ENCODE data around the gene ENPP4. TPM values are rescaled to one million over a fixed set of nuclear protein-coding genes. Genes with fewer than 3 reads are reported as not detected.
"Not testable (repeated sequence)": the region's sequence is repeated elsewhere in the genome, so short reads cannot be mapped to it uniquely, and the experiment has no call there.

The ENPP4 gene, protein sequence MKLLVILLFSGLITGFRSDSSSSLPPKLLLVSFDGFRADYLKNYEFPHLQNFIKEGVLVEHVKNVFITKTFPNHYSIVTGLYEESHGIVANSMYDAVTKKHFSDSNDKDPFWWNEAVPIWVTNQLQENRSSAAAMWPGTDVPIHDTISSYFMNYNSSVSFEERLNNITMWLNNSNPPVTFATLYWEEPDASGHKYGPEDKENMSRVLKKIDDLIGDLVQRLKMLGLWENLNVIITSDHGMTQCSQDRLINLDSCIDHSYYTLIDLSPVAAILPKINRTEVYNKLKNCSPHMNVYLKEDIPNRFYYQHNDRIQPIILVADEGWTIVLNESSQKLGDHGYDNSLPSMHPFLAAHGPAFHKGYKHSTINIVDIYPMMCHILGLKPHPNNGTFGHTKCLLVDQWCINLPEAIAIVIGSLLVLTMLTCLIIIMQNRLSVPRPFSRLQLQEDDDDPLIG
- 2.6 and 3.6 TPM in 2 replicates for total RNA-seq (2014; rRNA removed; shearing (Covaris generic); ENCODE audit: low replicate concordance)

DNA sequence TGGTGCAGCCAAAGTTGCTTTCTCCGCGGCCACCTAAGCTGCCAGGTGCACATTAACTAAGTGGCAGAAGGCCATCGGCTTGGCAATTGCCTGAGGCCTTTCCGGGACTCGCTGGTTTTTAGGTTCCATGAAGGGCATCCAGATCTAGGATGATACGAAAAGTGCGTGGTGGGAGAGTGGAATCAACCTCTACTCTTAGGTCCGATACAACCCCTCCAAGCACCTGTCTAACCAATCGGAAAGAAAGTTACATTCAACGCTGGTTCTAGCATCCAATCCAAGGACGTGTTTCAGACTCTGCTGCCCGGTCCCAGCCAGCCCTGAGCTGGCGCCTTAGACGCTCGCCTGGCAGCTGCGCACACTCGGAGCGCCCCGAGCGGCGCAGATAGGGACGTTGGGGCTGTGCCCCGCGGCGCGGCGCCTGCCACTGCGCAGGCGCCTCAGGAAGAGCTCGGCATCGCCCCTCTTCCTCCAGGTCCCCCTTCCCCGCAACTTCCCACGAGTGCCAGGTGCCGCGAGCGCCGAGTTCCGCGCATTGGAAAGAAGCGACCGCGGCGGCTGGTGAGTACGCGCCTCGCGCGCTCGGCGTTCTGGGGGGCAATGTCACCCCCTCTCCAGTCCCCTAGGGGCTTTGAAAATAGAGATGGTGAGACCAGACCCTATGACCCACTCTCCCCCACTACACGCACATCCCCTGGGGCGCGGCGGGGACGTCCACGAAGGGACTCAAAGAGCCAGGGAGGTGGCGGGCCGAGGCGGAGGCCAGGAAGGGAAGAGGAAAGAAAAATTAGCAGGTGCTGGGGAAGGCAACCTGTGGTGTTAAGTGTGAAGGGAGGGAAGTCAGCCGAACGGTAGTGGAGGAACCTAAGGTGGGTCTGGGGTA is at the start of gene ENPP4:
Gene ENPP4 (plus strand): TSS at position 361 of the 883 bp plus-strand sequence. CDS start 9,595 bp downstream, outside the sequence.
- peak; percentile 67 for DNase-seq
- Histone ChIP-seq H3K4me3 (peak within 1 kb of the TSS; percentile 54), H3K27me3 (no peaks in the 10 kb centered on the region), H3K9me3 (no peaks in the 10 kb centered on the region), H3K36me3 (no peaks in the 10 kb centered on the region)

- DNase-seq: no peak
- Histone ChIP-seq H3K9me3 (no peaks in the 10 kb centered on the region), H3K4me3 (no peak overlapping the region), H3K27me3 (no peaks in the 10 kb centered on the region), H3K36me3 (no peaks in the 10 kb centered on the region)
These were observed 49.7 kb upstream of the ENPP4 start for GRCh38 chr6:46080111-46080510.

DNA sequence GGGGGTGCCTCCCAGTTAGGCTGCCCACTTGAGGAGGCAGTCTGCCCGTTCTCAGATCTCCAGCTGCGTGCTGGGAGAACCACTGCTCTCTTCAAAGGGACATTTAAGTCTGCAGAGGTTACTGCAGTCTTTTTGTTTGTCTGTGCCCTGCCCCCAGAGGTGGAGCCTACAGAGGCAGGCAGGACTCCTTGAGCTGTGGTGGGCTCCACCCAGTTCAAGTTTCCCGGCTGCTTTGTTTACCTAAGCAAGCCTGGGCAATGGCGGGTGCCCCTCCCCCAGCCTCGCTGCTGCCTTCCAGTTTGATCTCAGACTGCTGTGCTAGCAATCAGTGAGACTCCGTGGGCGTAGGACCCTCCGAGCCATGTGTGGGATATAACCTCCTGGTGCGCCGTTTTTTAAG is 44.1 kb upstream of the ENPP4 start:
- not testable (repeated sequence) for H3K9me3 ChIP-seq, H3K4me3 ChIP-seq, DNase-seq, H3K36me3 ChIP-seq, H3K27me3 ChIP-seq

DNA sequence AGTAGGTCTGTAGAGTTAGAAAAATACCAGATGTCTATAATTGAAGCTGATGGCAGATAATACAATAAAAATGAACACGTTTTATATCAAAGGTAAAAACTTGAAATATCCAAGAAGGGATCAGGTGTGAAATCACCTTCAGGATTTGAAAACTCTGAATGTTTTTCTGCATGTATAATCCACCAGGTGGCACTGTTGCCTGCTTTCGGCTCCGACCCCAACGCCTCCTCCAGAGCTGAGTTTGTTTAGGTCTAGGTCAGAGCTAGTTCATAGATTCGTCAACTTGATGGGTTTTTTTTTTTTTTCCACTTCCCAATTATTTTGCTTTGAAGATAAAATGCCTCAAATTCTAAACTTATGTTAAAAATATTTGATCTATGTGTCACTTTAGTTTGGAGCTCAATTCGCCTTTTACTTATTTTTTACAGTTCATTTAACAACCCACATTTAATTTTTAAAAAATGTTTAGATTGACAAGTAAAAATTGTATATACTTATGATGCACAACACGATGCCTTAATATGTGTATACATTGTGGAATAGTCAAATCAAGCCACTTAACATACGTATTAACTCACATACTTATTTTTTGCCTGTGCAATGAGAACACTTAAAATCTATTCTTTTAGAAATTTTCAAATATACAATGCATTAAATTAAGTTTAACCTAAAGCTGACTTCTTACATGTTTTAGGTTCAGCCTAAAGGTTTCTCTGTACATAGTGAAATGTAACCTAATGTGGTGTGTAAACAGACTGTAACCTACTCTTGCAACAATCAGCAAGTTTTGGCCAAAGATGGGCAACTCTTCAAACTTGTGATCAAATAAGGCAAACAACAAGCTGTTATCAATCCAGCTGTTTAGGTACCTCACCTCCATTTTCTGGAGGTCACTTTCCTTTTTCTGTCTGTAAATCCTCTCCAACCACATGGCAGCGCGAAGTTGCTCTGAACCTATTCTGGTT is 39.4 kb upstream of the ENPP4 start:
- H3K4me3 ChIP-seq: no peak overlapping the region
- no peaks in the 10 kb centered on the region for H3K27me3 ChIP-seq
- H3K36me3 ChIP-seq: no peaks in the 10 kb centered on the region
- peak; percentile 15 for DNase-seq
- H3K9me3 ChIP-seq: no peaks in the 10 kb centered on the region

DNA sequence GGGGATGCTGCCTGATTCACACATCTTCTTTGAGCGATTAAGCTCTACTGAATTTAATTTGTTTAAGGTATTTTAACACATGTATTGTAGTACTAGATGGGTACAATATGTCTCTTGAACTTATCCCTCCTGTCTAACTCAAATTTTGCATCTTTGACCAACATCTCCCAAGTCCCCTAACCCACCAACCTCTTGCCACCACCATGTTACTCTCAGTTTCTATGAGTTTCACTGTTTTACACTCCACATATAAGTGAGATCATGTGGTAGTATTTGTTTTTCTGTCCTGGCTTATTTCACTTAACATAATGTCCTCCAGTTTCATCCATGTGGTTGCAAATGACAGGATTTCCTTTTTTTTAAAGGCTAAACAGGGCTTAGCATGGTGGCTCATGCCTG is 38.7 kb upstream of the ENPP4 start:
- Histone ChIP-seq H3K4me3 (no peak overlapping the region), H3K27me3 (no peaks in the 10 kb centered on the region), H3K36me3 (no peaks in the 10 kb centered on the region), H3K9me3 (no peaks in the 10 kb centered on the region)
- no peak for DNase-seq

- Histone ChIP-seq H3K36me3 (no peaks in the 10 kb centered on the region), H3K4me3 (no peak overlapping the region), H3K27me3 (no peaks in the 10 kb centered on the region), H3K9me3 (no peaks in the 10 kb centered on the region)
- no peak for DNase-seq
These were observed 34.5 kb upstream of the ENPP4 start for GRCh38 chr6:46095251-46095650.

DNA sequence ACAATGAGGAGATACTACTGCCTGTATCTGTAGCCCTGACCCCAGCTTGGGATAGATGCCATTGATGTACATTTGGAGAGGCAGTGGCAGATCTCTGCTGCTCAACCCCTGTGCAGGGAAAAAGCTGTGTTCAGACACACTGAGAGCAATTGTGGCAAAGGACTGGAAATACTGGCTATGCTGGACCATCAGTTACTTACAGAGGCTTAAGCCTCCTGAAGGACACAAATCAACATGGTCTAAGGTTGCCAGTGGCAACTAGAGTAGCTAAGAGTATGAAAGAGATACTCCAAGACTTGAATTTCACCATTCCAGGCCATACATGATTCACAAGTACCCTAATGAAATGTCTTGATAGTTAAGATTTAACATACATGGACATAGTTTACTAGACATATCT is 32.4 kb upstream of the ENPP4 start:
- Histone ChIP-seq H3K36me3 (no peaks in the 10 kb centered on the region), H3K27me3 (no peaks in the 10 kb centered on the region), H3K4me3 (no peak overlapping the region), H3K9me3 (no peaks in the 10 kb centered on the region)
- DNase-seq: no peak

DNA sequence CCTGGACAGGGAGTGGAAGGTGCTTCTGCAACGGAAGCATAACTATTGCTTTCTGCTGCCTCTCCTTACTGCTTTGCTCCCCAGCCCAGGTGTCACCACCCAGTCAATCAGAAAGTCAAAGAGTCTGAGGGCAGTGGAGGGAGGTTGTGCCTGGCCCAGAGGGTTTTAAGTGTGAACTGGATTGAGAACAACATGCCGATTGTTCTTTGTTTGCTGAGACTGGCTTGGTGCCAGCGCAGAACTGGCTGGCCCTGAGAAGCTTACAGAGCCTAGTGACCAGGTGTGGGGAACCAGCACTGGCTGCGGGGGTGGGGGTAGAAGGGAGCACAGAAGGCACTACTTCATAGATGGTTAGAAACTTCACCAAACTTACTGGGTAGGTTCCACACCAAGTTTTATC is 31.1 kb upstream of the ENPP4 start:
- no peaks in the 10 kb centered on the region for H3K9me3 ChIP-seq
- no peak for DNase-seq
- no peaks in the 10 kb centered on the region for H3K27me3 ChIP-seq
- H3K4me3 ChIP-seq: no peak overlapping the region
- H3K36me3 ChIP-seq: no peaks in the 10 kb centered on the region

DNA sequence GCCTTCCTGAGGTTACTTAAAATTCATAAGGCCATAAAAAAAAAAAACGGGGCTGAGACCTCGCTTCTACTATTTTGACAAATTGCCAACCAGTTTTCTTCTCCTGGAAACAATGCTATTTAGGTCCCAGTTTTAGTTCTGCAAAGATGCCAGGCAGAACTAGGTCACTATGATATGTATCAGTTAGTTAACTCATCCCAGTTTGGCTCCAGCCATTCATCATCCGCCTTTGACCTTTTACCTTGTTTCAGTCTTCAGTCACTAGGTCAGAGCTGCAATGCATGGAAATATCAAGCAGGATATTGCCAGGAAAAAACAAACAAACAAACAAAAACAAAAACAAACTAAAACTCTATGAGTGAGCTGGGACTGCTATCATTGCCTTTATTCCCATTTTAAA is 29.8 kb upstream of the ENPP4 start:
- Histone ChIP-seq H3K27me3 (no peaks in the 10 kb centered on the region), H3K9me3 (no peaks in the 10 kb centered on the region), H3K4me3 (no peak overlapping the region), H3K36me3 (no peaks in the 10 kb centered on the region)
- no peak for DNase-seq

GRCh38 chr6:46102123-46102522 is 27.7 kb upstream of the ENPP4 start:
- no peaks in the 10 kb centered on the region for H3K27me3 ChIP-seq
- no peak overlapping the region for H3K4me3 ChIP-seq
- no peaks in the 10 kb centered on the region for H3K9me3 ChIP-seq
- H3K36me3 ChIP-seq: no peaks in the 10 kb centered on the region
- DNase-seq: no peak

DNA sequence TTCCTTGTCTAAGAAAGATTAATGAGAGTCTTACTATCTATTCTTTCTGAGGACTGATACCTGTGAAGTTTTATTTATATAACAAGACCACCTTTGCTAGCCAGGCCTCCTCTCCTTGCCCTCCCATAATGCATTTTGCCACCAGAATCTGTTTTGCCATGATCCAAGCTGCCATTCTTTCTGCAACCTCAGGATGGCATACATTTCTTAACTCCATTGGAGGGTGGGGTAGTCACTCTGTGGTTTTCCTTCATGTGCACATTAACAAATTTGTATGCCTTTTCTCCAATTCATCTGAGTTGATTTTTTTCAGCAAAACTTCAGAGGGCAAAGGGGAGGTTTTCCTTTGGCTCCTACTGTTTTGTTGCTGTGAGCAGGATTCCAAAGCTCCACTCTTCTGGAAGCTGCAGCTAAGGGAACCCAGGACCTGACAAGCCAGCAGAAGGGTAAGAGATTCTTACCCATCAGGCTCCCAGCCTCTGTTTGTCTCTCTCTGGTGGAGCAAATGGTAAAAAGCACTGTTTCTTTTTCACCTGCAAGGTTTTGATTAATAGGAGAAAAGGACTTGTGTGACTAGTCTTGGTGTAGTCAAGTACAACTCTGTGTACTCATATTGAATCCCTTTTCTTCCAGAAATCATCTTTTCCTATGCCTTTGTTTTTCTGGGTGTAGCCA is 26.2 kb upstream of the ENPP4 start:
- Histone ChIP-seq H3K9me3 (no peaks in the 10 kb centered on the region), H3K27me3 (no peaks in the 10 kb centered on the region), H3K36me3 (no peaks in the 10 kb centered on the region), H3K4me3 (no peak overlapping the region)
- DNase-seq: no peak

GRCh38 chr6:46104209-46104608 is 25.6 kb upstream of the ENPP4 start:
- H3K9me3 ChIP-seq: no peaks in the 10 kb centered on the region
- DNase-seq: no peak
- no peaks in the 10 kb centered on the region for H3K36me3 ChIP-seq
- no peaks in the 10 kb centered on the region for H3K27me3 ChIP-seq
- no peak overlapping the region for H3K4me3 ChIP-seq

- no peaks in the 10 kb centered on the region for H3K36me3 ChIP-seq
- no peak for DNase-seq
- no peaks in the 10 kb centered on the region for H3K27me3 ChIP-seq
- no peaks in the 10 kb centered on the region for H3K9me3 ChIP-seq
- H3K4me3 ChIP-seq: no peak overlapping the region
These were observed 24.2 kb upstream of the ENPP4 start for GRCh38 chr6:46105568-46105967.

DNA sequence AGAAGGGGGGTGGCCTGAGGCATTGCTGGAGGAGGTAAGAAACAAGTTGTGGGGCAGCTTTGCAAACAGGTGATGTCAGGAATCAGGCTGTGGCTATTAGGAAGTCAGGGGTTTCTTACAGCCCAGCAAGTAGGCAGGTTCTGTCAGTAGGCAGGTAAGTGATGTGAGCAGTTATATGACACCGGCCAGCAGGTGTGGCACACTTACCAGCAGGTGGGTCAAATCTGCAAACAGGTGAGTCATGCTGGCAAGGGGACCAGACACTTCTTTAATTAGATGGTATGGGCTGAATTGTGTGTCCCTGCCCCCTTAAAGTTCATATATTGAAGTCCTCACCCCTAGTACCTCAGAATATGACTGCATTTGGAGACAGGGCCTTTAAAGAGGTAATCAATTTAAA is 16.4 kb upstream of the ENPP4 start:
- H3K9me3 ChIP-seq: no peaks in the 10 kb centered on the region
- DNase-seq: no peak
- no peaks in the 10 kb centered on the region for H3K27me3 ChIP-seq
- no peaks in the 10 kb centered on the region for H3K36me3 ChIP-seq
- H3K4me3 ChIP-seq: no peak overlapping the region

GRCh38 chr6:46115634-46116033 is 14.2 kb upstream of the ENPP4 start:
- Histone ChIP-seq H3K27me3 (no peaks in the 10 kb centered on the region), H3K9me3 (no peaks in the 10 kb centered on the region)
- no peak for DNase-seq

DNA sequence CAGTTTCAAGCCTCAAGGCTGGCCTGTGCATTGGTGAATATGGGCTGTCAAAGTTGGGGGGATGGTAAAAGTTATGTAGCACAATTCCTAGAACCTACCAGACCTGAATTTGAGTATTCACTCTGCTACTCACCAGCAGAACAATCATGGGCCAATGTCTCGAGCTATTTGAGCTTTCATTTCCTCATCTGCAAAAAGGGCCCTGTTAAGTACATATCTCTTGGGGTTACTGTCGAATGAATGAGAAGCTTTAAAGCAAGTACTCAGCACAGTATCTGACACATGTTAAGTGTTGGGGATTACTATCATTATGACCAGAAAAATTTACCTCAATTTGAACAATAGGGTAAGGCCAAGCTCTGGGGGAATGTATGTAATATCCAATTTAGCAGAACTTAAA is 13.5 kb upstream of the ENPP4 start:
- no peak for DNase-seq
- Histone ChIP-seq H3K36me3 (no peaks in the 10 kb centered on the region), H3K4me3 (no peak overlapping the region), H3K9me3 (no peaks in the 10 kb centered on the region), H3K27me3 (no peaks in the 10 kb centered on the region)

More at GRCh38 chr6:46115634-46116033, 14.2 kb upstream of the ENPP4 start:
- Histone ChIP-seq H3K36me3 (no peaks in the 10 kb centered on the region), H3K4me3 (no peak overlapping the region)
